HepG2 (cell line): ENCODE results near the gene MAN1B1. TPM values are rescaled to one million over a fixed set of nuclear protein-coding genes. Genes with fewer than 3 reads are reported as not detected.

Experiments
- CC2D1A ChIP-seq: sonication (generic); formaldehyde crosslinking; IDR thresholded peaks from 2 replicates; pipeline ENCODE4 v1.8.1; 2023; ENCODE audit warnings: mild to moderate bottlenecking, missing genetic modification reagents
- CHD2 ChIP-seq: IDR thresholded peaks from 2 replicates; pipeline ENCODE4 v1.6.1; 2011; ENCODE audit warnings: low read depth, low read length, improper control_type of control experiment
- FOSL2 ChIP-seq: sonication (generic); formaldehyde crosslinking; IDR thresholded peaks from 2 replicates; pipeline ENCODE4 v1.4.0; 2020; ENCODE audit warnings: missing genetic modification reagents
- GPN1 ChIP-seq: sonication (generic); formaldehyde crosslinking; IDR thresholded peaks from 2 replicates; pipeline ENCODE4 v1.5.1; 2020; ENCODE audit warnings: missing genetic modification reagents, borderline replicate concordance
- HMGA1 ChIP-seq: sonication (generic); formaldehyde crosslinking; conservative IDR thresholded peaks from 2 replicates; pipeline ENCODE4 v1.4.0; 2020; ENCODE audit warnings: missing genetic modification reagents
- IKZF1 ChIP-seq: fragments of 450-650 bp; IDR thresholded peaks from 2 replicates; pipeline ENCODE4 v1.7.1; 2016
- KDM5B ChIP-seq: sonication (generic); formaldehyde crosslinking; IDR thresholded peaks from 2 replicates; pipeline ENCODE4 v1.4.0; 2020; ENCODE audit warnings: missing genetic modification reagents, mild to moderate bottlenecking, borderline replicate concordance
- KLF16 ChIP-seq, 2 experiments: sonication (generic) in 1 of 2; formaldehyde crosslinking in 1 of 2; IDR thresholded peaks; 2 replicates each; pipeline versions ENCODE4 v1.6.1 to v1.8.0; 2016 to 2023; ENCODE audit warnings: missing genetic modification reagents in 2 of 2, missing compliant biosample characterization in 1 of 2
- MEF2D ChIP-seq: sonication (generic); formaldehyde crosslinking; IDR thresholded peaks from 2 replicates; pipeline ENCODE4 v1.5.1; 2020; ENCODE audit warnings: mild to moderate bottlenecking, missing genetic modification reagents
- PHF20 ChIP-seq: sonication (generic); formaldehyde crosslinking; IDR thresholded peaks from 2 replicates; pipeline ENCODE4 v1.5.0; 2020; ENCODE audit warnings: mild to moderate bottlenecking, missing genetic modification reagents
- SMYD3 ChIP-seq: sonication (generic); formaldehyde crosslinking; IDR thresholded peaks from 2 replicates; pipeline ENCODE4 v1.8.1; 2023; ENCODE audit warnings: mild to moderate bottlenecking, missing genetic modification reagents
- SNAPC2 ChIP-seq: sonication (generic); formaldehyde crosslinking; IDR thresholded peaks from 2 replicates; pipeline ENCODE4 v1.8.1; 2022; ENCODE audit warnings: mild to moderate bottlenecking, missing genetic modification reagents
- SP2 ChIP-seq: sonication (generic); formaldehyde crosslinking; IDR thresholded peaks from 2 replicates; pipeline ENCODE4 v1.5.1; 2020; ENCODE audit warnings: mild to moderate bottlenecking, missing genetic modification reagents
- TBL1XR1 ChIP-seq: fragments of 150-350 bp; IDR thresholded peaks from 2 replicates; pipeline ENCODE4 v1.6.1; 2014; ENCODE audit warnings: borderline replicate concordance, low read length; ENCODE audit not compliant: partially characterized antibody
- U2AF1 ChIP-seq: fragments of 200-400 bp; formaldehyde crosslinking; optimal IDR thresholded peaks from 2 replicates; pipeline ENCODE3; 2017; ENCODE audit warnings: mild to moderate bottlenecking, low read depth, low read length
- ZFP82 ChIP-seq: sonication (generic); formaldehyde crosslinking; IDR thresholded peaks from 2 replicates; pipeline ENCODE4 v1.5.1; 2020; ENCODE audit warnings: mild to moderate bottlenecking, missing genetic modification reagents, borderline replicate concordance
- ZNF10 ChIP-seq: sonication (generic); formaldehyde crosslinking; IDR thresholded peaks from 2 replicates; pipeline ENCODE4 v1.4.0; 2020; ENCODE audit warnings: mild to moderate bottlenecking, low read depth, missing genetic modification reagents, borderline replicate concordance
- ZNF331 ChIP-seq: sonication (generic); formaldehyde crosslinking; IDR thresholded peaks from 2 replicates; pipeline ENCODE4 v1.4.0; 2020; ENCODE audit warnings: missing genetic modification reagents
- ZNF615 ChIP-seq: sonication (generic); formaldehyde crosslinking; IDR thresholded peaks from 2 replicates; pipeline ENCODE4 v1.5.0; 2020; ENCODE audit warnings: mild to moderate bottlenecking, missing genetic modification reagents, borderline replicate concordance
- ZNF766 ChIP-seq: sonication (generic); formaldehyde crosslinking; IDR thresholded peaks from 2 replicates; pipeline ENCODE4 v1.5.0; 2020; ENCODE audit warnings: missing genetic modification reagents, borderline replicate concordance
- polyA plus RNA-seq, 8 experiments: library from polyadenylated mRNA; depleted of rRNA in 3 of 8; stranded (reverse) in 7 of 8; unstranded in 1 of 8; fragments of >200 nt; fragmentation: Illumina TruSeq in 4 of 8; extraction: Trizol in 4 of 8; gene quantifications; 2 replicates each; pipeline versions ENCODE4 v1.2.1 to v1.2.3, GENCODE V29; 2011 to 2016; ENCODE audit warnings: low read depth in 4 of 8, missing spikeins in 1 of 8, mixed read lengths in 1 of 8; ENCODE audit not compliant: insufficient read depth in 1 of 8
- total RNA-seq, 5 experiments: library from RNA; depleted of rRNA; stranded (reverse); fragments of >200 nt; fragmentation: Illumina TruSeq; extraction: Trizol; gene quantifications; 2 replicates each; pipeline ENCODE4 v1.2.3, GENCODE V29; 2016; ENCODE audit warnings: low read depth in 1 of 5
- TF ChIP-seq, protein P1 (sequence below): sonication (generic); formaldehyde crosslinking; IDR thresholded peaks from 2 replicates; pipeline ENCODE4 v1.4.0; 2020; ENCODE audit warnings: missing genetic modification reagents
- TF ChIP-seq, protein P2 (sequence below): sonication (generic); formaldehyde crosslinking; IDR thresholded peaks from 2 replicates; pipeline ENCODE4 v1.4.0; 2020; ENCODE audit warnings: mild to moderate bottlenecking, missing genetic modification reagents
- TF ChIP-seq, protein P3 (sequence below): IDR thresholded peaks from 2 replicates; pipeline ENCODE4 v1.6.1; 2016; ENCODE audit warnings: mild to moderate bottlenecking, missing biosample characterization, missing genetic modification reagents
- TF ChIP-seq, protein P4 (sequence below): IDR thresholded peaks from 2 replicates; pipeline ENCODE4 v1.6.1; 2012; ENCODE audit warnings: inconsistent platforms
- TF ChIP-seq, protein P5 (sequence below): sonication (generic); formaldehyde crosslinking; IDR thresholded peaks from 2 replicates; pipeline ENCODE4 v1.5.0; 2020; ENCODE audit warnings: missing genetic modification reagents
- TF ChIP-seq, protein P6 (sequence below): sonication (generic); formaldehyde crosslinking; IDR thresholded peaks from 2 replicates; pipeline ENCODE4 v1.4.0; 2020; ENCODE audit warnings: missing genetic modification reagents

The MAN1B1 gene
- total and polyA plus RNA-seq, 2 of the 13 experiments (the other 11 are each of a cell fraction or from before 2014, with no cell fraction given): 48.9 to 59.5 TPM

DNA sequence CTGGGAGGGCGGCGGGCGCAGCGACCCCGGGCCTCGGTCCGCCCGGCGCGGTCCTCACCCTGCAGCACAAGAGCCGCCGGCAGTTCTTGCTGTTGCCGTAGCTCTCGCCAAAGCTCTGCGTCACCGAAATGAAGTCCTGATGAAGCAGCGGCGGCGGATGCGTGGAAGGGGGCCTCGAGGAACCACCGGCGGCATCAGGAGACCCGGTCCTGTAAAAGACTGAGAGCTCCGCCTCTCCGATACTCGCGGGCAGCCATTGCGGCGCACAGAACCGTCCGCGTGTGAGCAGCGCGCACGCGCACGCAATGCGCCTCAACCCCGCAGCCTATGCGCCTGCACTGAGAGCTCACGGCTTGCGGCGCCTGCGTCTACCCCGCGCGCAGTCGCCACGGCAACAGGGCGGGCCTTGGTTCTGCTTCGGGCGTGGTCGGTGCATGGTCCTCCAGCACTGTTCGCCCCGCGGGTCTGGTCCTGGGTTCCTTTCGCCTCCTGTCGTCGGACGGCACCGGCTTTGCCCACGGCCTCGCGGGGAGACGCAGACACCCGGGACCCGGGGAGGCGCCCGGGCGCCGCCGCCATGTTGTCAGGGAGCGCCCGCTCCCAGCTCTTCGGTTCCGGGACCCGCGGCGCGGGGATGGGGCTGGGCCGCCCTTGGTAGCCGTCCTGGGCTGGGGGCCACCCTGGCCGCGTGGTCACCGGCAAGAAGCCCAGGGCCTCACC is 42.8 kb downstream of the MAN1B1 start (continued):
- TF ChIP-seq, protein P1, sequence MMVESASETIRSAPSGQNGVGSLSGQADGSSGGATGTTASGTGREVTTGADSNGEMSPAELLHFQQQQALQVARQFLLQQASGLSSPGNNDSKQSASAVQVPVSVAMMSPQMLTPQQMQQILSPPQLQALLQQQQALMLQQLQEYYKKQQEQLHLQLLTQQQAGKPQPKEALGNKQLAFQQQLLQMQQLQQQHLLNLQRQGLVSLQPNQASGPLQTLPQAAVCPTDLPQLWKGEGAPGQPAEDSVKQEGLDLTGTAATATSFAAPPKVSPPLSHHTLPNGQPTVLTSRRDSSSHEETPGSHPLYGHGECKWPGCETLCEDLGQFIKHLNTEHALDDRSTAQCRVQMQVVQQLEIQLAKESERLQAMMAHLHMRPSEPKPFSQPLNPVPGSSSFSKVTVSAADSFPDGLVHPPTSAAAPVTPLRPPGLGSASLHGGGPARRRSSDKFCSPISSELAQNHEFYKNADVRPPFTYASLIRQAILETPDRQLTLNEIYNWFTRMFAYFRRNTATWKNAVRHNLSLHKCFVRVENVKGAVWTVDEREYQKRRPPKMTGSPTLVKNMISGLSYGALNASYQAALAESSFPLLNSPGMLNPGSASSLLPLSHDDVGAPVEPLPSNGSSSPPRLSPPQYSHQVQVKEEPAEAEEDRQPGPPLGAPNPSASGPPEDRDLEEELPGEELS (CRISPR knock-in tag): 0 out of 2 replicates have a peak, but pooled peaks have one; percentile 10
- TF ChIP-seq, protein P2, sequence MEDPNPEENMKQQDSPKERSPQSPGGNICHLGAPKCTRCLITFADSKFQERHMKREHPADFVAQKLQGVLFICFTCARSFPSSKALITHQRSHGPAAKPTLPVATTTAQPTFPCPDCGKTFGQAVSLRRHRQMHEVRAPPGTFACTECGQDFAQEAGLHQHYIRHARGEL: peak; percentile 20; the same call in 1 of the 2 replicates
- TF ChIP-seq U2AF1 (no peak), ZNF10 (CRISPR knock-in tag) (0 out of 2 replicates have a peak, but pooled peaks have one; percentile 59), KDM5B (CRISPR knock-in tag) (peak; percentile 80; the same call in 1 of the 2 replicates), ZNF766 (CRISPR knock-in tag) (no peak), MEF2D (CRISPR knock-in tag) (peak; percentile 72), CC2D1A (CRISPR knock-in tag) (no peak), SMYD3 (CRISPR knock-in tag) (0 out of 2 replicates have a peak, but pooled peaks have one; percentile 36), FOSL2 (CRISPR knock-in tag) (no peak), HMGA1 (CRISPR knock-in tag) (no peak), PHF20 (CRISPR knock-in tag) (peak; percentile 47; the same call in 1 of the 2 replicates), KLF16 (CRISPR knock-in tag; IDR thresholded peaks at IDR 0.05) (no peak; a peak in 1 of 4 replicates), GPN1 (CRISPR knock-in tag) (no peak), SNAPC2 (no peak), SP2 (peak; percentile 58), ZNF615 (CRISPR knock-in tag) (no peak), CHD2 (no peak), IKZF1 (no peak), ZFP82 (CRISPR knock-in tag) (no peak), ZNF331 (peak; percentile 41; the same call in 1 of the 2 replicates), TBL1XR1 (no peak)
- TF ChIP-seq, protein P3, sequence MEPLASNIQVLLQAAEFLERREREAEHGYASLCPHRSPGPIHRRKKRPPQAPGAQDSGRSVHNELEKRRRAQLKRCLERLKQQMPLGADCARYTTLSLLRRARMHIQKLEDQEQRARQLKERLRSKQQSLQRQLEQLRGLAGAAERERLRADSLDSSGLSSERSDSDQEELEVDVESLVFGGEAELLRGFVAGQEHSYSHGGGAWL: peak; percentile 33; the same call in 1 of the 2 replicates
- TF ChIP-seq, protein P4, sequence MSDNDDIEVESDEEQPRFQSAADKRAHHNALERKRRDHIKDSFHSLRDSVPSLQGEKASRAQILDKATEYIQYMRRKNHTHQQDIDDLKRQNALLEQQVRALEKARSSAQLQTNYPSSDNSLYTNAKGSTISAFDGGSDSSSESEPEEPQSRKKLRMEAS: peak; percentile 83
- TF ChIP-seq, protein P5, sequence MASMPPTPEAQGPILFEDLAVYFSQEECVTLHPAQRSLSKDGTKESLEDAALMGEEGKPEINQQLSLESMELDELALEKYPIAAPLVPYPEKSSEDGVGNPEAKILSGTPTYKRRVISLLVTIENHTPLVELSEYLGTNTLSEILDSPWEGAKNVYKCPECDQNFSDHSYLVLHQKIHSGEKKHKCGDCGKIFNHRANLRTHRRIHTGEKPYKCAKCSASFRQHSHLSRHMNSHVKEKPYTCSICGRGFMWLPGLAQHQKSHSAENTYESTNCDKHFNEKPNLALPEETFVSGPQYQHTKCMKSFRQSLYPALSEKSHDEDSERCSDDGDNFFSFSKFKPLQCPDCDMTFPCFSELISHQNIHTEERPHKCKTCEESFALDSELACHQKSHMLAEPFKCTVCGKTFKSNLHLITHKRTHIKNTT (CRISPR knock-in tag): 0 out of 2 replicates have a peak, but pooled peaks have one; percentile 37
- TF ChIP-seq, protein P6, sequence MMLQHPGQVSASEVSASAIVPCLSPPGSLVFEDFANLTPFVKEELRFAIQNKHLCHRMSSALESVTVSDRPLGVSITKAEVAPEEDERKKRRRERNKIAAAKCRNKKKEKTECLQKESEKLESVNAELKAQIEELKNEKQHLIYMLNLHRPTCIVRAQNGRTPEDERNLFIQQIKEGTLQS (CRISPR knock-in tag): no peak
